Ovary (tissue), 9 donors: Measurements from ENCODE around the gene P2RY2. TPM values are rescaled to one million over a fixed set of nuclear protein-coding genes. Genes with fewer than 3 reads are reported as not detected.
A peak's percentile ranks its signal among the peaks of the same experiment; 100 is the strongest.

Source experiments
- DNase-seq, 5 donors: peaks; one replicate each; pipeline ENCODE4 v3.0.0-alpha.2; 2019 to 2020
- H3K27ac ChIP-seq, 2 donors: fragments of 200-600 bp; one replicate each; pipeline versions ENCODE4 v1.5.1 to v1.8.0; 2019 to 2022
- H3K27me3 ChIP-seq: fragments of 200-600 bp; one replicate; pipeline ENCODE4 v1.8.0; 2022
- H3K36me3 ChIP-seq: fragments of 200-600 bp; sonication (generic); one replicate; pipeline ENCODE4 v1.5.1; 2019
- H3K4me1 ChIP-seq: one replicate; pipeline ENCODE4 v1.8.1; 2013; ENCODE audit warnings: mild to moderate bottlenecking, moderate library complexity; ENCODE audit not compliant: insufficient read depth
- H3K4me3 ChIP-seq: fragments of 200-600 bp; sonication (generic); one replicate; pipeline ENCODE4 v1.5.1; 2017
- H3K9me3 ChIP-seq, 2 donors: fragments of 200-600 bp in 1 of 2; sonication (generic) in 1 of 2; one replicate each; pipeline versions ENCODE4 v1.5.1 to v1.8.1; 2013 to 2019; ENCODE audit warnings: mild to moderate bottlenecking in 1 of 2, moderate library complexity in 1 of 2
- EP300 ChIP-seq: sonication (generic); formaldehyde crosslinking; IDR thresholded peaks from one replicate; pipeline ENCODE4 v1.6.1; 2017; ENCODE audit warnings: antibody characterized with exemption
- POLR2A ChIP-seq: fragments of 450-650 bp; IDR thresholded peaks from one replicate; pipeline ENCODE4 v1.6.1; 2017; ENCODE audit warnings: antibody characterized with exemption, mild to moderate bottlenecking, moderate library complexity
- WGBS, 3 donors: extraction: QIAGEN DNeasy Blood & Tissue Kit in 1 of 3; methylation state at CpG; one replicate each; pipeline versions ENCODE4 v1.1.5 to v1.1.7; 2013 to 2017; 5-methylcytosine and 5-hydroxymethylcytosine counted together
- intact Hi-C, 4 donors: fragments of 100-400 bp; cut with DNase I; formaldehyde crosslinking; loops; one replicate each; pipeline versions ENCODE4 v1.11.0 to v1.15.1; 2022 to 2023
- polyA plus RNA-seq, 2 donors: library from polyadenylated mRNA; stranded (reverse); fragments of 200-250 nt in 1 of 2; fragments of 350-450 nt in 1 of 2; fragmentation: Illumina TruSeq in 1 of 2; extraction: RNeasy Lipid Tissue Mini Kit (QIAGEN cat#74804) in 1 of 2; gene quantifications; one replicate each; pipeline ENCODE4 v1.2.3, GENCODE V29; 2013 to 2014
- total RNA-seq, 7 donors: library from RNA; depleted of rRNA in 2 of 7; stranded (reverse); fragments of >200 nt in 2 of 7; fragmentation: NEBNext Ultra II Directional in 3 of 7; extraction: Animal tissue kit (Norgen Biotek cat#: 25700) in 3 of 7; gene quantifications; one replicate each; pipeline versions ENCODE4 v1.1.0 to v1.2.4, GENCODE V29; 2016 to 2023
- TF ChIP-seq, protein P1 (sequence below), 3 donors: fragments of 450-650 bp in 2 of 3; fragments of 200-600 bp in 1 of 3; IDR thresholded peaks; one replicate each; pipeline versions ENCODE4 v1.5.1 to v1.8.0; 2016 to 2022; ENCODE audit warnings: antibody characterized with exemption in 3 of 3, mild to moderate bottlenecking in 1 of 3
- donor health status: DM: no; HTN: no; CAD: no; lungs with moderate emphysema.
- donor health status: DM: no; HTN: no; CAD: no.
- donor health status: Bipolar disorder and iron deficiency.
- donor health status: DM: yes; HTN: yes; CAD: no.
- donor health status: DM: no; HTN: no; CAD: no.
- donor health status: DM: yes; HTN: yes; CAD: no.

P2RY2 gene
- total and polyA plus RNA-seq, 9 donors: 0.44 to 1.6 (median 1.0) TPM

DNA sequence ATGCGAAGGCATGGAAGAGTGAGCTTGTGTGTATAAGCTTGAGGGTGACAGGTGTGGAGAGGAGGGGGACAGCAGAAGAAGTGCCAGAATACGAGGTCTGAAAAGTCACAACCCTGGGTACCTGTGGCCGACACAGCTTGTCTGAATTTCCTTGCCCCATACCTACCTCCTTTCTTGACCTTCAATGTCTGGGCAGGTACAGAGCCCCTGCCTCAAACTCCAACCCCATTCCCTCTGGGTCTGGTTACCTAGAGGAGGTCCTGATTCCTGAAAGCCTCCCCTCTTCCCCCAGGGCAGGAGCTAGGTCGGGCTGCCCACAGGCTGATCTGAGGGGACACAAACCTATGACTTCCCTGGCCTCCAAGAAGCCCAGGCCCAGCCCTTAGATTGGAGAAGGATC is 39.4 kb upstream of the P2RY2 start:
- Histone ChIP-seq H3K27me3 (no peaks in the 10 kb centered on the region), H3K4me1 (peaks cover 38% of the 10 kb centered on the region), H3K27ac (no peak overlapping the region), H3K9me3 (no peaks in the 10 kb centered on the region), H3K36me3 (no peaks in the 10 kb centered on the region), H3K4me3 (no peak overlapping the region)
- DNase-seq: peak in 1 of 5 donors; percentile 25
- intact Hi-C loops: loop anchor here (2.0 to 10.0 kb wide), 4 partner anchors 346 to 454 kb away; no protein-coding TSS in a partner anchor
- WGBS, 3 donors: 94 to 97% (median 96%) methylated on average over 4 of the region's 4 CpGs
- TF ChIP-seq POLR2A (no peak), EP300 (no peak)
- TF ChIP-seq, protein P1, sequence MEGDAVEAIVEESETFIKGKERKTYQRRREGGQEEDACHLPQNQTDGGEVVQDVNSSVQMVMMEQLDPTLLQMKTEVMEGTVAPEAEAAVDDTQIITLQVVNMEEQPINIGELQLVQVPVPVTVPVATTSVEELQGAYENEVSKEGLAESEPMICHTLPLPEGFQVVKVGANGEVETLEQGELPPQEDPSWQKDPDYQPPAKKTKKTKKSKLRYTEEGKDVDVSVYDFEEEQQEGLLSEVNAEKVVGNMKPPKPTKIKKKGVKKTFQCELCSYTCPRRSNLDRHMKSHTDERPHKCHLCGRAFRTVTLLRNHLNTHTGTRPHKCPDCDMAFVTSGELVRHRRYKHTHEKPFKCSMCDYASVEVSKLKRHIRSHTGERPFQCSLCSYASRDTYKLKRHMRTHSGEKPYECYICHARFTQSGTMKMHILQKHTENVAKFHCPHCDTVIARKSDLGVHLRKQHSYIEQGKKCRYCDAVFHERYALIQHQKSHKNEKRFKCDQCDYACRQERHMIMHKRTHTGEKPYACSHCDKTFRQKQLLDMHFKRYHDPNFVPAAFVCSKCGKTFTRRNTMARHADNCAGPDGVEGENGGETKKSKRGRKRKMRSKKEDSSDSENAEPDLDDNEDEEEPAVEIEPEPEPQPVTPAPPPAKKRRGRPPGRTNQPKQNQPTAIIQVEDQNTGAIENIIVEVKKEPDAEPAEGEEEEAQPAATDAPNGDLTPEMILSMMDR (IDR thresholded peaks at IDR 0.05): no peak

DNA sequence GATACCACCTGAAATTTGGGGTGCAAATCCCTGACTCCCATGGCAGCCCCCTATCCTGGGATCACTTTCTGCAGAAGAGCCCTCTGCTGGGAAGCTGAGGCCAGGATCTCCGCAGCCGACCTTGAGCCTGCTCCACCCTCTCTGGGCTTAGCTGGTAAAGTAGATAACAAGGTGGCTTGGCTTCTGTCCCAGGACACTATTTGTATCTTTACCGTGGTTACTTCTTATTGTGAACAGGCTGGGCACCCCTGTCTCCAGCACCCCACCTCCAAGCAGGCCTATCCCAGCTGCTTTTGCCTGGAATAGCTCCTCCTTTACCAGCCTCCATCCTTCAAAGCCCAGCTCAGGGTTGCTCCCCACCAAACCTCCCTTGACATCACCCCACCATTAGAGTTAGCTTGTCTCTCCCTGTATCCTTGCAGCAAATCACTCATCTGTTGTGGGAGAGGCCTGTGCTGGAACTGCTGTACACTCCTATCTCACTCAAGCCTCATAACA is 35.2 kb upstream of the P2RY2 start:
- peak overlapping the region in 1 of 2 donors; percentile 66 for H3K27ac ChIP-seq

DNA sequence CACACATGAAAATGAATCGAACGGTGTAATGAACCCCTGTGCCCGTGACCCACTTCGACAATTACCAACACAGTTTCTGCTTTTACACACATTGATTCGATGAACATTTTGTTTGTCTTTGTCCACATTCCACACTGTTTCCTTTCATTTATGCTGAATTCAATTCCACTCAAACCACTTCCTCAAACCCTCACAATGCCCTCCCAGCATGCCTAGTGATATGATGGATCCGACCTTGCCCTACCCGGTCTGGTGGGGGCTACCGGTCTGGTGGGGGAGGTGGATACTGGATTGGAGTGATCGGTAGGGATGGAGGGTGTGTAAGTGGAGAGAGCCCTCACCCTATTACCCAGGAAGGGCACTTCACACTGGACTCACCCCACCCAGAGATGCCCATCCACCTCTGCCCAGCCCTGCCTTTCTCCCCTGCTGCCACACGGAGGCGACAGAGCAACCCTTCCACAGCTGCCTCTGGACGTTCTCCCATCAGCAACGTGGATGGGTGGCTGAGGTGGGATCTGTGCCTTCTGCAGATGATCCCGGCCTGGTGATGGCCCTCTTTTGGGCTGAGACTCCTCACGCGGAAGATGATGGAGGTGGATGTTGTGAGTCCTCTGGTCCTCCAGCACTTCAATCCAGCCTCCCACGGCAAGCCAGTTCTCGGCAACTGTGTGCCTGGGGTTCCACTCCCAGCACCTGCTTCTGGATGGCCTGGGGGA is 33.0 kb upstream of the P2RY2 start:
- Histone ChIP-seq H3K4me1 (peaks cover 14% of the 10 kb centered on the region), H3K4me3 (no peak overlapping the region), H3K27me3 (no peaks in the 10 kb centered on the region), H3K27ac (no peak overlapping the region), H3K9me3 (no peaks in the 10 kb centered on the region), H3K36me3 (no peaks in the 10 kb centered on the region)
- TF ChIP-seq EP300: no peak
- TF ChIP-seq, protein P1 (IDR thresholded peaks at IDR 0.05): peak; percentile 17 to 42 (median 24)
- WGBS, 3 donors: 41 to 52% (median 43%) methylated on average over 16 to 18 of the region's 18 CpGs
- intact Hi-C loops: loop anchor here in 3 of 4 donors (5.0 to 10.0 kb wide), 3 partner anchors 52 to 100 kb away; no protein-coding TSS in a partner anchor
- DNase-seq: peak in 1 of 5 donors; percentile 69

More for the DNA sequence above, 35.2 kb upstream of the P2RY2 start:
- Histone ChIP-seq H3K27me3 (no peaks in the 10 kb centered on the region), H3K4me3 (no peak overlapping the region), H3K4me1 (peaks cover 14% of the 10 kb centered on the region), H3K9me3 (no peaks in the 10 kb centered on the region), H3K36me3 (no peaks in the 10 kb centered on the region)
- DNase-seq: peak in 4 of 5 donors; percentile 39 to 64 (median 50)
- WGBS, 3 donors: 16 to 35% (median 24%) methylated on average over 3 of the region's 3 CpGs
- TF ChIP-seq POLR2A (no peak), EP300 (no peak)
- TF ChIP-seq, protein P1 (IDR thresholded peaks at IDR 0.05): no peak
- intact Hi-C loops: loop anchor here in 1 of 4 donors (10.0 kb wide), 1 partner anchor 102 kb away; no protein-coding TSS in a partner anchor

DNA sequence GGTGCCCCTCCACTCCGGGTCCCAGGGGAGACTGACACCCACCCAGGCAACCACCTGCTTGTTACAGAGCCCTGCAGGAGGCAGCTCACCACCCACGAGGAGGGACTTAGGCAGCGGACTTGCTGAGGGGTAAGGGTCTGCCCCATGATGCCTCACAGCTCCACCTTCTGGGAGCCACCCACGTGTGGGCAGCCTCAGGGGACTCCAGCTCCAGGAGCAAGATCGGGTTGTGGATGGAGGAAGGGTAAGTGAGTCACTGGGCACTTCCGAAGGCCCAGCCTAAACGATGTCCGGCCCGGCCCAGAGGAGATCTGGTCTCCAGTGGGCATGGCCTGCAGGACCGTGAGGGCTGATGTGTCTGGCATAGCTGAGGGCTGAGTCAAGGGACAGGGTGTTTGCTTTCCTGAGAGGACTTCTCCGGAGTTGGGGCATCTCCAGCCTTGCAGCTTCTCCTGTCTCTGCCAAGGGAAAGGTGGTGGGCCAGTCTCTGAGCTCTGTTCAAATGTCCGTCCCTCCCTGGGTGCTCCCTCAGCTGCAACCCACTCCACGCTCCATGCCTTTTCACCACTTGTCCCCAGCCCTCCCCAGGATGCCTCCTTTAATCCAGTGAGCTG is 32.3 kb upstream of the P2RY2 start:
- DNase-seq: peak in 1 of 5 donors; percentile 35
- Histone ChIP-seq H3K36me3 (no peaks in the 10 kb centered on the region), H3K4me1 (peaks cover 14% of the 10 kb centered on the region), H3K4me3 (no peak overlapping the region), H3K27me3 (no peaks in the 10 kb centered on the region), H3K27ac (no peak overlapping the region), H3K9me3 (no peaks in the 10 kb centered on the region)
- intact Hi-C loops: loop anchor here in 3 of 4 donors (5.0 to 10.0 kb wide), 3 partner anchors 52 to 99 kb away; no protein-coding TSS in a partner anchor
- 68 to 77% (median 73%) methylated on average over 13 of the region's 13 CpGs for WGBS, 3 donors
- TF ChIP-seq POLR2A: no peak
- no peak for TF ChIP-seq EP300
- TF ChIP-seq, protein P1 (IDR thresholded peaks at IDR 0.05): no peak
